GM20000 (cell line): ENCODE measurements around the gene KLHDC7B.
"Not testable (repeated sequence)": the region's sequence is repeated elsewhere in the genome, so short reads cannot be mapped to it uniquely, and the experiment has no call there.

Experiments used
- DNase-seq: peaks from one replicate; pipeline ENCODE4 v3.0.0; 2012; ENCODE audit warnings: low spot score
- TF ChIP-seq, protein P1 (sequence below): IDR thresholded peaks from 2 replicates; pipeline ENCODE4 v1.5.1; 2012; ENCODE audit warnings: mild to moderate bottlenecking, control low read depth; ENCODE audit errors: extremely low read depth, missing control alignments

The KLHDC7B gene

DNA sequence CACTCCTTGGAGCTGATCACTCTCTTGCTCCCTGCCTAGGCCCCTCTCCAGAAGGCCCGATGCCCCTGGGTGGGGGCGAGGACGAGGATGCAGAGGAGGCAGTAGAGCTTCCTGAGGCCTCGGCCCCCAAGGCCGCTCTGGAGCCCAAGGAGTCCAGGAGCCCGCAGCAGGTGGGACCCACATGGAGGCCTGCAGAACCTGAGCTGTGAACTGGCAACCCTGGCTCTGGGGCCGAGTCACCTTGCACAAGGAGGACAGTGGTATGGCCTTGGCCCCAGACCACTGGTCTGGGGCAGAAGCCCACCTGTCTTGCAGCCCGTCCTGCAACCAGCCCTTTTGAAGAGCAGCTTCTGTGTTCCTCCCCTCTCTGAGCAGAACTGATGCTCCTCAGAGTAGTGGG, 26.5 kb upstream of the KLHDC7B start:
- no peak for DNase-seq
- TF ChIP-seq, protein P1, sequence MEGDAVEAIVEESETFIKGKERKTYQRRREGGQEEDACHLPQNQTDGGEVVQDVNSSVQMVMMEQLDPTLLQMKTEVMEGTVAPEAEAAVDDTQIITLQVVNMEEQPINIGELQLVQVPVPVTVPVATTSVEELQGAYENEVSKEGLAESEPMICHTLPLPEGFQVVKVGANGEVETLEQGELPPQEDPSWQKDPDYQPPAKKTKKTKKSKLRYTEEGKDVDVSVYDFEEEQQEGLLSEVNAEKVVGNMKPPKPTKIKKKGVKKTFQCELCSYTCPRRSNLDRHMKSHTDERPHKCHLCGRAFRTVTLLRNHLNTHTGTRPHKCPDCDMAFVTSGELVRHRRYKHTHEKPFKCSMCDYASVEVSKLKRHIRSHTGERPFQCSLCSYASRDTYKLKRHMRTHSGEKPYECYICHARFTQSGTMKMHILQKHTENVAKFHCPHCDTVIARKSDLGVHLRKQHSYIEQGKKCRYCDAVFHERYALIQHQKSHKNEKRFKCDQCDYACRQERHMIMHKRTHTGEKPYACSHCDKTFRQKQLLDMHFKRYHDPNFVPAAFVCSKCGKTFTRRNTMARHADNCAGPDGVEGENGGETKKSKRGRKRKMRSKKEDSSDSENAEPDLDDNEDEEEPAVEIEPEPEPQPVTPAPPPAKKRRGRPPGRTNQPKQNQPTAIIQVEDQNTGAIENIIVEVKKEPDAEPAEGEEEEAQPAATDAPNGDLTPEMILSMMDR = no peak

DNA sequence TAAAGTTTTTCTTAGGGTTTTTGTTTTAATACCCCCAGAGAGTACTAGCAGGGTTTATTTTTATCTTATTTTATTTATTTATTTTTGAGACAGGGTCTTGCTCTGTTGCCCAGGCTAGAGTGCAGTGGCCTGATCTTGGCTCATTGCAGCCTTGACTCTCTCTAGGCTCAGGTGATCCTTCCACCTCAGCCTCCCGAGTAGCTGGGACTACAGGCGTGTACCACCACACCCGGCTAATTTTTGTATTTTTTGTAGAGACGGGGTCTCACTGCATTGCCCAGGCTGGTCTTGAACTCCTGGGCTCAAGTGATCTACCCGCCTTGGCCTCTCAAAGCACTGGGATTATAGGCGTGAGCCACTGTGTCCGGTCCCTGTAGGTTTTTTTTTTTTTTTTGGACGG, 25.5 kb upstream of the KLHDC7B start:
- DNase-seq = not testable (repeated sequence)

DNA sequence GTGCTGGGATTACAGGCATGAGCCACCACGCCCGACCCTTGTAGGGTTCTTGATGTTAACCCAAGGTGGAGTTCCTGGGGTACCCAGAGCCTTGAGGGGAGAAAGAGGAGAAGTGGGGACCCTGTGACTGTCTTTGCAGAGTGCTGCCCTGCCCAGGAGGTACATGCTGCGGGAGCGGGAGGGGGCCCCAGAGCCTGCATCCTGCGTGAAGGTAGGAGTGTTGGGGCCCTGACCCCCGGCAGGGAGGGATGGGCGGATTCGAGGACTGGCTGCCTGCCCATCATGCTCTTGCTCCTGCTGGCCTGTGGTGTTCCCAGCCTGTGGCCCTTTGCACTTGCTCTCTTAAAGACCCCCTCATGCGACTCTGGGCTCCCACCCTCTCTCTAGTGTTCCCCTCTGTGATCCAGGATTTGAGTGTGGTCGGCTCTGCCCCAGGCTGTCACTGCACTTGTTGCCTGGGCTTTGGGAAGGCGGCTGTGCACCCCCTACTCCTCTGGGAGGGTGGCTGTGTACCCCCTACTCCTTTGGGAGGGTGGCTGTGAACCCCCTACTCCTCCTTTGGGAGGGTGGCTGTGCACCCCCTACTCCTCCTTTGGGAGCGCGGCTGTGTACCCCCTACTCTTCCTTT, 24.8 kb upstream of the KLHDC7B start:
- TF ChIP-seq, protein P1 = no peak
- no peak for DNase-seq

DNA sequence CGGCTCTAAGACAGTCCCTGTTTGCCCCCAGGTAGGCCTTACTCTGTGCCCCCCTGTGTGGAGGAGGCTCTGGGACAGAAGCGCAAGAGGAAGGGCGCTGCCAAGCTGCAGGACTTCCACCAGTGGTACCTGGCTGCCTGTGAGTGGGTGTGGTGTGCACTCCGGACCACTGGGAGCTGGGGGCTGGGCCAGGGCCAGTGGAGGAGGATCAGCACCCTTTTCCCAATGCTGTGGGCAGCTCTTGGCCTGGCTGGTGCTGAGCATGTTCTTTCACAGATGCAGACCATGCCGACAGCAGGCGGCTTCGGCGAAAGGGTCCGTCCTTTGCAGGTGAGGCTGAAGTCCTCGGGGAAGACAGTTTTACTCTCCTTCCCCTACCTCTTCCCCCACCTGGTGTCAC, 24.0 kb upstream of the KLHDC7B start:
- no peak for DNase-seq
- TF ChIP-seq, protein P1 = no peak

DNA sequence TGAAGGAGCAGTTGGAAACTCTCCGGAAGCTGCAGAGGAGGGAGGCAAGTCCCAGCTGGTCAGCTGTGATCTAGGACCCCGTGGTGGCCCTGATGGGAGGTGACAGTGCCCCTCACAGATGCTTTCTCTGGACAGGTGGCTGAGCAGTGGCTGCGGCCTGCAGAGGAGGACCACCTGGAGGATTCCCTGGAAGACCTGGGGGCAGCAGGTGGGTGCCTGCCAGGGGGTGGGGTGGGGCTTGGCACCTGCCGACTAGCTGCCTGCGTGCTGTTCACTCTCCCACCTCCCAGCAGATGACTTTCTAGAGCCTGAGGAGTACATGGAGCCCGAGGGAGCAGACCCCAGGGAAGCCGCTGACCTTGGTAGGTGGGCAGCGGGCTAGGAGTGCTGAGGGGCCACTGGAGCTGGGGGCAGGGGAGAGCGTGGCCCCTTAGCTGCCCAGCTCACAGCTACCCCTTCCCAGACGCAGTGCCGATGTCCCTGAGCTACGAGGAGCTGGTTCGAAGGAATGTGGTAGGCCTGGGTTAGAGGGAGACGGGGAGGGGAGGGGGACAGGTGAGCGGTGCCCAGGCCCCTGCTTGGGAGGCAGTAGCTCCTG, 23.4 kb upstream of the KLHDC7B start:
- no peak for DNase-seq
- TF ChIP-seq, protein P1 = no peak

DNA sequence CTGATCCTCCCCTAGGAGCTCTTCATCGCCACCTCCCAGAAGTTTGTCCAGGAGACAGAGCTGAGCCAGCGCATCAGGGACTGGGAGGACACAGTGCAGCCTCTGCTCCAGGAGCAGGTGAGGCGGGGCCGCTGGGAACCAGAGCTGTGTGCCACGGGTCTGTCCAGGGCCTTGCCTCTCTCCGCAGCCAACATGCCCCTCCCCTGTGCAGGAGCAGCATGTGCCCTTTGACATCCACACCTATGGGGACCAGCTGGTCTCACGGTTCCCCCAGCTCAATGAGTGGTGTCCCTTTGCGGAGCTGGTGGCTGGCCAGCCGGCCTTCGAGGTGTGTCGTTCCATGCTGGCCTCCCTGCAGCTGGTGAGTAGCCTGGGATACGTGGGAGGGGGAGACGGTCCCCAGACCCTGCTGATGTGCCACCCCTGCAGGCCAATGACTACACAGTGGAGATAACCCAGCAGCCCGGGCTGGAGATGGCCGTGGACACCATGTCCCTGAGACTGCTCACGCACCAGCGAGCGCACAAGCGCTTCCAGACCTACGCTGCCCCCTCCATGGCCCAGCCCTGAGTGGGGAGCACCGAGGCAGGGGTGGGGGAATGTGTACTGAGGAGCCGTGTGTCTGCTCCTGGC, 22.8 kb upstream of the KLHDC7B start:
- TF ChIP-seq, protein P1 = no peak
- DNase-seq = no peak

DNA sequence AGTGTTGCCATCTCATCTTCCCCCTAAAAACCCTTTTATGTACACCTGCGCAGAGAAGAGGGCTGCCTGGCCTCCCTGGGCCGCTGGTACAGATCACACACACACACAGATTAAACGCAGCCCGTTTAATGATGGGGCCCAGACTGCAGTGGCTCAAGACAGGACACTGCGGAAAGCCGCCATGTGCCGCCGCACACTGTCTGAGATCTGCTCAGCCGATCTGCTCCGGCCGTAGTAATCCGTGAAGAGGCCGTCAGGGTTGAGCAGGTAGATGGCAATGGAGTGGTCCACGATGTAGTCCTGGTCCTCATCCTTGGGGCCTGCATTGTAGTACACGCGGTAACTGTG, 22.3 kb upstream of the KLHDC7B start:
- TF ChIP-seq, protein P1 = no peak
- no peak for DNase-seq
